Activated naive CD4-positive, alpha-beta T cell treated with anti-CD3 and anti-CD28 coated beads, Interleukin-2, amount 50 U/mL, for 24 hours (primary cell): ENCODE results near the gene U2AF2.

Experiments used
- H3K27ac Mint-ChIP-seq: one replicate; pipeline ENCODE4 v1.8.0; 2021; ENCODE audit warnings: mild to moderate bottlenecking, mixed read lengths
- H3K27me3 Mint-ChIP-seq: one replicate; pipeline ENCODE4 v1.8.0; 2021; ENCODE audit warnings: mixed read lengths
- H3K36me3 Mint-ChIP-seq: one replicate; pipeline ENCODE4 v1.8.0; 2021; ENCODE audit warnings: mixed read lengths
- H3K4me1 Mint-ChIP-seq: one replicate; pipeline ENCODE4 v1.8.0; 2021; ENCODE audit warnings: mixed read lengths
- H3K4me3 Mint-ChIP-seq: one replicate; pipeline ENCODE4 v1.8.0; 2021; ENCODE audit warnings: mild to moderate bottlenecking, mixed read lengths
- H3K9me3 Mint-ChIP-seq: one replicate; pipeline ENCODE4 v1.8.0; 2021; ENCODE audit warnings: mixed read lengths

The U2AF2 gene

DNA sequence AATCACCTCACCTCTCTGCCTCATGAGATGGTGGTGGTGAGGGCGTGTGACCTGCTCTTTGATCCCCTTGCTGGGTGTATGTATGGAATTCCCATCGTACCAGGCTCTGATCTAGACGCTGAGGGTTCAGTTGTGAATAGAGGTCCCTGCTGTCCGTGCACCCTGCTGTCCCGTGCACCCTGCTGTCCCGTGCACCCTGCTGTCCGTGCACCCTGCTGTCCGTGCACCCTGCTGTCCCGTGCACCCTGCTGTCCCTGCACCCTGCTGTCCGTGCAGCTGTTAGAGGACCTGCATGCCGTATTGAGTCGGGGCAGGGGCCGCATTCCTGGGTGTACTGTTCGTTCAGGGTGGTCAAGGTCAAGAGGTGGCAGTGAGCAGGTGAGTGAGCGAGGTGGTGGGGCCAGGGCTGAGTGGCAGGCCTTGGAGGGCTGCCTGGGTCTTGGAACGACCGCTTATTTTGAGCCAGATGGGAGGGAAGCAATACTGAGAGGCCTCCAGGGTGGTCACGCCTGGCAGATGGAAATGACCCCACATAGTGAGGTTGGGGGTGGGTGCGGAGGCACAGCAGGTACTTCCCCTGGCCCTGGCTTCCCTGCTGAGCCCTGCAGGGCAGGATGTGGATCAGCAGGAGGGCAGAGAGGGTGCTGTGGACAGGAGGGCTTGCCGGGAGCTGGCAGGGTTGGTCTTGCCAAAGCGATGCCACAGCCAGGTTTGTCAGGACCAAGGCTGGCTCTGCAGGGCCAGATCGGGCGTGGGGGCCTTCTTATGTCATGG, 15.6 kb downstream of the U2AF2 start:
- no peaks in the 10 kb centered on the region for H3K27me3 Mint-ChIP-seq
- H3K9me3 Mint-ChIP-seq = no peaks in the 10 kb centered on the region
- peaks cover 8% of the 10 kb centered on the region for H3K36me3 Mint-ChIP-seq
- H3K4me1 Mint-ChIP-seq = peaks cover 33% of the 10 kb centered on the region
- H3K4me3 Mint-ChIP-seq = no peak overlapping the region
- H3K27ac Mint-ChIP-seq = peak overlapping the region; percentile 55

DNA sequence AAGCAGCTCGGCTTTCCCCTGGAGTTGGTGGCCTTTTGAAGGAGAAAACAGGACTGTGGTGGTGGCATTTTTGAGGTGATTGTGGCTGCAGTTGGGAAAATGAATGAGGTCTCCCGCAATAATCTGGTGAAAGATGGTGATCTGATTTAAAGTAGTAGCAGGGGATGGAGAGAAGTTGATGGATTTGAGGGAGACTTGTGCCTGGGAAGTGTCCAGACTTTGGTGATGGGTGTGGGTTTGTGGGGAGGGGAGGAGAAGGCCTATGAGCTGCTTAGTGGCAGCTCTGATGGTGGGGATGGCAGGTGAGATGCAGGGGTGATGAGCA, 16.2 kb downstream of the U2AF2 start:
- Mint-ChIP-seq H3K4me3 (no peak overlapping the region), H3K36me3 (peaks cover 9% of the 10 kb centered on the region), H3K9me3 (no peaks in the 10 kb centered on the region), H3K27ac (peak overlapping the region; percentile 32), H3K27me3 (no peaks in the 10 kb centered on the region), H3K4me1 (peaks cover 39% of the 10 kb centered on the region)

DNA sequence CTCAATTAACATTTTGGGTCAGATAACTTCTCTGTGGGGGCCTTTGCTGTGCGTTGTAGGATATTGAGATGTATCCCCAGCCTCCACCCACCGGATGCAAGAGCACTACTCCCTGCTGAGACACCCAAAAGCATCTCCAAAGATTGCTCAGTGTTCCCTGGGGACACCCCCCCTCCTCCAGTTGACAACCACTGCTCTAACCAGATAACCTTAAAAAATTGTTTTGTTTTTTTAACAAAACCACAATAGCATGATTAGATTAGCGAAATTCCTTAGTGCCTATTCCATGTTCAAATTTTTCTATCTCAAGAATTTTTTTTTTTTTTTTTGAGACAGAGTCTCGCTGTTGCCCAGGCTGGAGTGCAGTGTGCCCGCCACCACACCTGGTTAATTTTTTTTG, 17.6 kb downstream of the U2AF2 start:
- no peak overlapping the region for H3K4me3 Mint-ChIP-seq
- H3K27me3 Mint-ChIP-seq = no peaks in the 10 kb centered on the region
- H3K4me1 Mint-ChIP-seq = peaks cover 49% of the 10 kb centered on the region
- H3K27ac Mint-ChIP-seq = peak overlapping the region; percentile 70
- H3K36me3 Mint-ChIP-seq = peaks cover 9% of the 10 kb centered on the region
- no peaks in the 10 kb centered on the region for H3K9me3 Mint-ChIP-seq

DNA sequence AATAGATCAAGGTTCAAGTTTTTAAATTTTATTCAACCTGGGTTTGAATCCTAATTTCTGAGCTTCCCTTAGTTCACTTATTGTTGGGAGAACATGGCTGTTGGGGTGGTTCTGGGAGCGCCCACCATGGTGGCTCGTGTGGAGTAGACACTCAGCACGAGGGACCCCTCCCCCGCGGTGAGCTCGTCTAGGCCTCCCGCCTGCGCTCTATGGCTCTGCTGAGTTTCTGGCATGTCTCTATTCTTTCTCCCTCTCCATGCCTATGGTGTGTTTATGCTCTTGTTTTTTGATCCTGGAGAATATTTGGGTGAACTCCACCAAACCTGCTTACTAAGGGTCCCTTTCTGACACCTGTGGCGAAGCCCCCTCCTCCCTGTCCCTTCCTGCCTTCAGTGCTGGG, 18.6 kb downstream of the U2AF2 start:
- Mint-ChIP-seq H3K27me3 (no peaks in the 10 kb centered on the region), H3K9me3 (no peaks in the 10 kb centered on the region), H3K27ac (peak overlapping the region; percentile 71), H3K4me1 (peaks cover 60% of the 10 kb centered on the region), H3K4me3 (peak overlapping the region; percentile 6), H3K36me3 (peaks cover 9% of the 10 kb centered on the region)

GRCh38 chr19:55673889-55674288, 19.1 kb downstream of the U2AF2 start:
- H3K27me3 Mint-ChIP-seq = no peaks in the 10 kb centered on the region
- peak overlapping the region; percentile 71 for H3K27ac Mint-ChIP-seq
- peak overlapping the region; percentile 6 for H3K4me3 Mint-ChIP-seq
- H3K9me3 Mint-ChIP-seq = no peaks in the 10 kb centered on the region
- H3K4me1 Mint-ChIP-seq = peaks cover 62% of the 10 kb centered on the region
- H3K36me3 Mint-ChIP-seq = peaks cover 9% of the 10 kb centered on the region

DNA sequence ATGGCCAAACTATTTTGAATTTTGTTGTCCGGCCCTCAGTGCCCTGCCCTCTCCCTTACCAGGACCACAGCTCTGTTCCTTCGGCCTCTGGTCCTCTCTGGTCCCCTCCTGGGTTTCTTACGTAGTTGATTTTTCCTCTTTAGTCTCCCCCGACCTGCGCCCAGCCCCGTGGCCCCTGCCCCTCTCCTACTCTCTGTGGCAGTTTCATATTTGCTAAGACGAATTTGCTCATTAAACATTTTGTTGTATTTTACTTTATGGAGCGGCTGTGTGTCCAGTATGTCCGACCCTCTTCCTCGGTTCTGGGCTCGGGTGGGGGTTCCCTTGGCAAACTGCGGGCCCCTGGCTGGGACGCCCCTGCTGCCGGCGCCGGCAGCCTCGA, 19.6 kb downstream of the U2AF2 start:
- peaks cover 68% of the 10 kb centered on the region for H3K4me1 Mint-ChIP-seq
- peaks cover 10% of the 10 kb centered on the region for H3K36me3 Mint-ChIP-seq

DNA sequence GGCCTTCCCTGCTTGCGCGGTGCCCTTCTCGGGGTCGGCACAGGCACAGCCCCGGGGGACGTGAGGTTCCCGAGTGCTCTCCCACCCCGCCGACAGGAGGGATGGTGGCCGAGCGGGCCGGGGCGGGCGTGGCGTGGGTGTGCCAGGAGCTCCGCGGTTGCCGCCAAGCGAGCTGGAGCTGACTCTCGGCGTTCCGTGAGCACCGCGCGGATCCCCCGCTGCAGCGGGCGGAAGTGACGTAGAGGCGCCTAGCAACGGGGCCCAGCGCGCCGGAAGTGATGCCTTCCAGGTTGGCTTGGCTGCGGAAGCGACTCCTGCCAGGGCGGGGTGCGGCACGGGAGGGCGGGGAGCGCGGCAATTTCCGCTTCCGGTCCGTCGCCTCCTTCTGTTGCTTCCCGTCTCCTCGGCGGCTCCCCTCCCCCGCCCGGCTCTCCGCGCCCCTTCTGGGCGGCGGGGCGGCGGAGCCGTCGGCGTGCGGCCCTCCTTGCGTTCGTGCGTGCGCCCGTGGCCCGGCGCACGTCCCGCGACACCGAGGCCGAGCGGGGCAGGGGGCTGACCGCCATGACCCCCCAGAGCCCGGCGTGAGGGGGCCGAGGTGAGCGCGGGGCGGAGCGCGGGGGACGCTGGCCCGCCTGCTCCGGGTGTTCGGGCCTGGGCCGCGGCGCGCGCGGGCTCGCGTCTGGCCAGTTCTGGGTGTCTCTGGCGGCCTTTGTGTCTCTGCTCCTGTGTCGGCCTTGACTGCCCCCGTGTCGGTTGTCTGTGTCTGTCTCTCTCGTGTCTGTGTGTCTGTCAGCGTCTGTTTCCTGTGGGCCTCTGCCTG, 20.2 kb downstream of the U2AF2 start, which contains the start of gene EPN1:
TSS of gene EPN1 (plus strand) at position 386 of the 820 bp plus-strand sequence. CDS start 3,402 bp downstream, outside the sequence.
- H3K27me3 Mint-ChIP-seq = no peaks in the 10 kb centered on the region
- peak within 1 kb of the TSS; percentile 100 for H3K4me3 Mint-ChIP-seq
- peak within 1 kb of the TSS; percentile 98 for H3K27ac Mint-ChIP-seq
- no peaks in the 10 kb centered on the region for H3K9me3 Mint-ChIP-seq
- peaks cover 74% of the 10 kb centered on the region for H3K4me1 Mint-ChIP-seq
- peaks cover 12% of the 10 kb centered on the region for H3K36me3 Mint-ChIP-seq

More for the DNA sequence above, 19.6 kb downstream of the U2AF2 start:
- Mint-ChIP-seq H3K27me3 (no peaks in the 10 kb centered on the region), H3K4me3 (peak overlapping the region; percentile 73), H3K9me3 (no peaks in the 10 kb centered on the region), H3K27ac (peak overlapping the region; percentile 79)

DNA sequence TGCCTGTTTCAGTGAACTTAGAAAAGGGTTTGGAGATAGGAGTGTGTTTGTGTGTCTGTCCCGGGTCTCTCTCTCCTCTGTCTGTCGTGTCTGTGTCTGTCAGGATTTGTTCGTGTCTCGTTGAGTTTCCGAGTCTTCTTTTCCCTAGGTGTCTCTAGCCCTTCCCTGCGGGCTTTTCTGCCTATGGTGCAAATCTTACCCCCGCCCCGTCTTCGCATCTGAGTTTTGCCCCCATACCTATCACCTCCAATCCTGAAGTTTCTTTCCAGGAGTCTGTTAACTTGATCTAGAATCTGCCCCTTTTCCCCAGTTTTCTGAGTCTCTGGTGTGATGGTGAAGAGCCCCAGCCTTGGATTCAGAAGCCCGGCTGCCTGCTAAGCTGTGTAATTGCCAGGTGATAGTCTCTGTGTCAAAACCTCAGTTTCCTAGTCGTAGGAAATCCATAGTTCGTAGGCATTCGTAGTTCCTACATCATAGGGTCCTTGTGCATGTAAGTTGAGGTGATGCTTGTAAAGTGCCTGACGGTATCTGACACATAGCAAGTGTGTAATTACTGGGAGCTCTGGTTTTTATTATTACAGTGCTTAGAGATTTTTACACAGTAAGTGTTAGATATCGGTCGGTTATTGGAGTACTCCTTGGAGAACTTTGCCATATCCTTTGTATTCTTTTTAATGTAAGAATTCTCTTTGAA, 21.0 kb downstream of the U2AF2 start:
- no peaks in the 10 kb centered on the region for H3K9me3 Mint-ChIP-seq
- H3K4me1 Mint-ChIP-seq = peaks cover 77% of the 10 kb centered on the region
- H3K27ac Mint-ChIP-seq = peak overlapping the region; percentile 98
- H3K4me3 Mint-ChIP-seq = peak overlapping the region; percentile 100
- H3K27me3 Mint-ChIP-seq = no peaks in the 10 kb centered on the region
- peaks cover 12% of the 10 kb centered on the region for H3K36me3 Mint-ChIP-seq

DNA sequence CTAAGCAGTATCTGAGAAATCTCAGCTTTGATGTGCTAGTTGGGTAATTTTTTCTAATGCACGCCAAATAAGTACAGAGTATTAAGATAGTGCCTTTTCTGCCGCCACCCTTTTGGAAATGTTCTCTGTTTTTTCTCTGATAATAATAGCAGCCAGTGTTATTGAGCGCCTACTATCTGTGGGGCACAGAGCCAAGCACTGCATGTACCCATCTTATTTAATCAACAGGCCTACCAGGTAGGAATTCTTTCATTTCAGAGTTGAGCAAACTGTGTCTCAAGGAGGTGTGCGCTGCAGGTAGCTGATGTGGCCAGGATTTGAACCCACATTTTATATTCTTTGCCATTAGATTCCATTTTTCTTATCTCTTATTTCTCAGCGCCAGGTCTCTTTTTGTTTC, 21.5 kb downstream of the U2AF2 start:
- no peaks in the 10 kb centered on the region for H3K9me3 Mint-ChIP-seq
- peaks cover 10% of the 10 kb centered on the region for H3K36me3 Mint-ChIP-seq
- no peaks in the 10 kb centered on the region for H3K27me3 Mint-ChIP-seq
- H3K4me3 Mint-ChIP-seq = peak overlapping the region; percentile 100
- H3K27ac Mint-ChIP-seq = no peak overlapping the region
- peaks cover 71% of the 10 kb centered on the region for H3K4me1 Mint-ChIP-seq

GRCh38 chr19:55676889-55677505, 22.2 kb downstream of the U2AF2 start:
- H3K27ac Mint-ChIP-seq = no peak overlapping the region
- H3K9me3 Mint-ChIP-seq = no peaks in the 10 kb centered on the region
- H3K27me3 Mint-ChIP-seq = no peaks in the 10 kb centered on the region
- peaks cover 69% of the 10 kb centered on the region for H3K4me1 Mint-ChIP-seq
- H3K4me3 Mint-ChIP-seq = peak overlapping the region; percentile 100
- H3K36me3 Mint-ChIP-seq = peaks cover 10% of the 10 kb centered on the region

DNA sequence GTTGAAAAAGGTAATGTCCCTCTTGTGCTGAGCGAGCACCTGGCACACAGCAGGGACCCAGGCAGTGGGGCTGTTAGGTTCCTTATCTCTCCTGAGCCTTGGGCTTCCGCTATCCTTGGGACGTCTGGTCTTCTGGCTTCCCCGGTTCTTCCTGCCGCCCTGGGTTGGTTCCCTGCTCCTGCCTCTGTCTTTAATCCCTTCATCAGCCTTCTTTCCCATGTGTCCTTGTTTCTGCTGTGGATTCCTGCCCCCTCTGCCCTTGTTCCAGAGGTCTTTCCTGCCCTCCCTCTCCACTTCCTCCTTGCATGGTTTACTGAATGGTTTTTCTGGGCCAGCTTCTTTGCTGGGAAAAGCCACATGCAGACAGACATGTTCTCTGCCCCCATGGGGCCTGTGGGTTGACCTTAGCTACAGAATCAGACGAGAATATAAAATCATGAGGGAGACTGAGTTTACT, 22.8 kb downstream of the U2AF2 start:
- Mint-ChIP-seq H3K27me3 (no peaks in the 10 kb centered on the region), H3K4me1 (peaks cover 66% of the 10 kb centered on the region), H3K9me3 (no peaks in the 10 kb centered on the region), H3K36me3 (peaks cover 10% of the 10 kb centered on the region), H3K27ac (peak overlapping the region; percentile 26), H3K4me3 (peak overlapping the region; percentile 54)

DNA sequence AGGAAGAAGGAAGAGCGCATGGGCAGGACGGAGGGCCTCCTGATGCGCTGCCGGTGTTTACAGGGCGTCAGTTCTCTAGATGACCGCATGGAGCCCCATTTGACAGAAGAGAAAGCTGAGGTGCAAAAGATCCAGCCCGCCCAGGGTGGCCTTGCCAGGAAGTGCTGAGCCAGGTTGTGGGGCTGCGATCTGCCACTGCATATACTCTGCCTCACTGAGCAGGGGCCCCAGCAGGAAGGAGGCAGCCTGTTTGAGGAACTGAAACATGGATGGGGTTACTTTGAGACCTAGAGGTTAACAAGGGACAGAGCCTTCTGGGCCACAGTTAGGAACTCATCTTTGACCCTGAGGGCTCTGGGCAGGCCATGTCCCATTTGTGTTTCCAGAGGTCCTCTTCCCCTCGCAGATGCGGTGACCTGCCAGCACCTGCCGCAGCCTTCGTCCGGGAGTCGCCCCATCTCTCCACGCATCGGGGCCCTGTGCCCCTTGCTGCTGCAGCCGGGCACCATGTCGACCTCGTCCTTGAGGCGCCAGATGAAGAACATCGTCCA, 23.4 kb downstream of the U2AF2 start:
- Mint-ChIP-seq H3K36me3 (peaks cover 10% of the 10 kb centered on the region), H3K9me3 (no peaks in the 10 kb centered on the region), H3K4me1 (peaks cover 64% of the 10 kb centered on the region), H3K27me3 (no peaks in the 10 kb centered on the region), H3K27ac (no peak overlapping the region), H3K4me3 (no peak overlapping the region)

GRCh38 chr19:55679343-55680257, 24.8 kb downstream of the U2AF2 start:
- H3K27ac Mint-ChIP-seq = no peak overlapping the region
- H3K27me3 Mint-ChIP-seq = no peaks in the 10 kb centered on the region
- H3K4me3 Mint-ChIP-seq = no peak overlapping the region
- H3K4me1 Mint-ChIP-seq = peaks cover 62% of the 10 kb centered on the region
- H3K9me3 Mint-ChIP-seq = no peaks in the 10 kb centered on the region
- peaks cover 6% of the 10 kb centered on the region for H3K36me3 Mint-ChIP-seq
